LHCN-M2 (cell line): ENCODE measurements around the gene LPP. TPM values are rescaled to one million over a fixed set of nuclear protein-coding genes. Genes with fewer than 3 reads are reported as not detected.
"Not testable (repeated sequence)": the region's sequence is repeated elsewhere in the genome, so short reads cannot be mapped to it uniquely, and the experiment has no call there.

Experiments used
- DNase-seq: peaks from one replicate; pipeline ENCODE4 v3.0.0-alpha.2; 2012; ENCODE audit warnings: low read depth
- total RNA-seq: library from RNA; depleted of rRNA; stranded (reverse); fragments of >200 nt; gene quantifications from 2 replicates; pipeline ENCODE4 v1.2.3, GENCODE V29; 2014

The LPP gene
- total RNA-seq, 1 experiment from 2014 or later: 39.7 TPM

DNA sequence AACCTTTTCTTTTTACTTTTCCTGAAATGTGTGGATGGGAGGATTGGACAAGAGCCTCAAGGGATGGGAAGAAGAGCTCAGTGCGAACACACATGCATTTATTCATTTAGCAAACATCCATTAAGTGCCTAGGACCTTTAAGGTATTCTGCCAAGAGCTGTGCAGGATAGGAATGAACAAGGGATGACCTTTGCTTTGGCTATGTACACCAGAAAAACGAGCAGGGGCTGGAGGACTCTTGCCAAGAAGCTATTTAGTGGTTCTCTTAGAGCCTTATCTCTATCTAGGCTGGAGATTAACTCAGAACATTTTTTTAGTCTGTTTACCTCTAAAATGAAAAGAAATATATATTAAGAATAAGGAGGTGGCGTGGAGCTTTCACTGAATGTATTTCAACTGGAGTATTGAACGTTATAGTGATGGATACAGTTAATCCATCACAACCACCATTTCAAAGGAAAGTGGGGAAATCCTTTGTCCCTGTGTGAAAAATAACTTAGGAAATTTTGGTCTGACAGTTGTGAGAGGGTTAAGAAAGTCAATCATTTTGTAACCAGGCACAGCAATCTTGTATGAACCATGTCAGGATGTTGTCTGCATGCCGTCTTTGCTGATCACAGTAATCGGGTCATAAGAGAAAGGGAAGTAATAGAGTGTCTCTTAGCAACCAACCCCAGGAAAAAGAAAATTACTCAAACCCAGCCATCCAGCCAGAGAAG, 279.0 kb downstream of the LPP start:
- DNase-seq: no peak

DNA sequence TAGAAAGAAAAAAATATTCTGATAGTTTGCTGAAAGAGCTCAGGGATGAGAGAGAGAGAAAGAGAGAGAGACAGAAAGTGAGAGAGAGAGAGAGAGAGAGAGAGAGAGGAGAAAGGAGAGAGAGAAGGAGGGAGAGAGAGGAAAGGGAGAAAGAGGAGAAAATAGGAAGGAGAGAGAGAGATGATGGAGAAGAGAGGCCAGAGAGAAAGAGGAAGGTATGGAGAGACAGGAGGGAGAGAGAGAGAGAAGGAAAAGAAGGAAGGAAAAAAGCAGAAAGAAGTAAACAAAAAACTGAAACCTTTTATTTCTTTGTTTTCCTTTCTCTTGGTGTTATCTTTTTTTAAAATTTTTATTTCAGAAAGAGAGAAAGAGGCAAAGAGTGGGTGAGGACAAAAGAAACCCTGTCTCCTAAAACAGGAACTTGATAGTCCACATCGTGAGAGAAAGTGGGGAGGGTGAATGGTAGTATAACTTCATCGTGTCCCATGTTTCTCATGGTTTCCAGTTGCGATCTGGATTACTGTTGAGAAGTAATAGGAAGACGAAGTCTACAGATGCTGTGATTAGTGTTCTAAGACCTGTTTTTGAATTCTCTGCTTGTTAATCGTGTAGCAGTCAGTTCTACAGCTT, 279.7 kb downstream of the LPP start:
- no peak for DNase-seq

DNA sequence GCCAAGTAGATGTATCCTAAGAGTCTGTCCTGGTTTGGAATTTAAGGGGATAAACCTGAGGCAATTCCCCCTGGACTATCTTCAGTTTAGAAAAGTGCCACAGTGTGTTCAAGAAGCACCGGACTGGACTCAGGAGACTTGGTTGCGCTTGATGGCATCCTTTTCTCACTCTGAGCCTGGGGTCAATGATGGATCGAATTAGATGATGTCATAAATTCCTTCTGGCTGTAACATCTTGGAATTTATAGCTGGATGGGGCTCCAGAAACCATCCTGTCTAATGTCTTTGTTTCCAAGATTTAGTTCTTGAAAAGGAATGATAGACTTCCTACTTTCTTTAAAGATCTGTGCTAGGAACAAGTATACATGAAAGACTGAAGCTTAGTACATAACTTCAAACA, 280.6 kb downstream of the LPP start:
- DNase-seq: no peak

DNA sequence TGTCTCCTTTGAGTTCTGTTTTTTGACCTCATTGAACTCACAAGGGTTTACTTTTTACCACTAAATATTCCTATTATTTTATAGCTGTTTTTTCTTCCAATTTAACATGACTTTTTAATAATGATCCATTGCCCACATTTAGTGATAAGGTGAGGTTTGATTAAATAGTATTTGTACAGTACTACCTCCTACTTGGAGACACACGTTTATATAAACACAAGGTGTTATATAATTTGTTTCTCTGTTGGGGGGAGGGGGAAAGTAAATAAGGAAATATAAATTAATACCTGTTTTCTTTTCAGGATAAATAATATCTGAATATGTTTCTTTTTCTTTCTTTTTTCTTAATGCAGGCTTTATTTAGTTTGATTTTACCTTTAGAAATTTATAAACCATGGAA, 281.3 kb downstream of the LPP start:
- DNase-seq: no peak

DNA sequence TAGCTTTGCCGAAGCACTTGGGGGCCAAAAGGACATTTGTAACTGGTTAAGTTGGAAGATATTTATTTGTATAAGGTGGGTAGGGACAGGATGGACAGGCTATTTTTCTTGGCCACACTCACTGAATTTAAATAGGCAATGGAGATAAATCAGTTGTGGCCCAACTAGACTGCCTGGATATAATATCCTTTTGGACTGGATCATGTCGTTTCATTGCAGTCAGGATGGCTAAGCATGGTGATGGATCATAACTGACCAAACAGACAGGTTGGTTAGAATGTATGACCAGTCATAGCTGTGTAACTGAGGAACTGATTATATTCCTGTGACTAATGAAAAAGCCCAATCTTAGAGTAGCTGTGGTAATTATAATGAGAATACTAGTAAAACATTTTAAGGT, 284.0 kb downstream of the LPP start:
- DNase-seq: no peak

DNA sequence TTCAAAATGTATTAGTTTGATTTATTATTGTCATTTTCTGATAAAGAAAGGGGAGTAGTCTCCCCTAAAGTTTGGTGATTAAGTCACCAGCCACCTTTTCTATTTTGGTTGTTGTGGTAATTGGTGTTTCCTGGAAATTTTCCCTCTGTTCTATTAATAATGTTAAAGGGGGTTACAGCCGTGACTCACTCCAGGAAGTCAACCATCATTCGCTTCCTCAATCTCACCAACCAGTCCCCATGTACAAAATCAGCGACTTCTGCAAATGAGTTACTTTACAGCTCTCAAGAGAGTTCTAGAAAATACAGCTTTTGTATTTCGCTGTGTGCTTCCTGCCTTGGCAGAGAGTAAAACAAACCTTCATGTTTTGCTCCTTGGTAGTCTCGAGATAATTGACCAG, 285.1 kb downstream of the LPP start:
- DNase-seq: no peak

DNA sequence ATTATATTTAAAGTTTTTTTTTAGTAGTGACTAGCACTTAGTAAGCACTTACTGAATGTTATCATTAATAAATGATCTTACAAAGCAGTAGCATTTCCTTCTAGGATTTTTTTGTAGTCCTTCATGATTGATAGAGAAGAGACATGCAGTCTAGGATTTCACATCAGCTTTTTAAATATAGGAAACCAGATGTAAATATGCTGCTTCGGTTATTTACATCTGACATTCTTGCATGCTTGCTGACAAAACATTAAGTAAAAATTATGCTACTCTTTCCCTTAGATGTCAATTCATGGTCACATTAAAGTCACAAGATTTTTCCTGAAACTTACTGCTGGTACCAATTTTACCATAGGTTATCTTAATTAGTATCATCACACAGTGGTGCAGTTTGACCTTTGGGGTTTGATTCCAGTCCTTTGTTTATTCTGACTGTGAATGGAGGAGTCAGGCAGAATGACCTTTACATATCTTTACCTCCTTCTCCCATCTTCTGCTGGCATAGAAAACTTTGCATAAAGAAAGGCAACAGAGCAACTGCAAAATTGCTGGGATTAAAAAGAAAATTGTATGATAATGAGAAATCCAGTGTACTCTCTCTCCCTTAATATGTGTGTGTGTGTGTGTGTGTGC, 286.5 kb downstream of the LPP start:
- no peak for DNase-seq

DNA sequence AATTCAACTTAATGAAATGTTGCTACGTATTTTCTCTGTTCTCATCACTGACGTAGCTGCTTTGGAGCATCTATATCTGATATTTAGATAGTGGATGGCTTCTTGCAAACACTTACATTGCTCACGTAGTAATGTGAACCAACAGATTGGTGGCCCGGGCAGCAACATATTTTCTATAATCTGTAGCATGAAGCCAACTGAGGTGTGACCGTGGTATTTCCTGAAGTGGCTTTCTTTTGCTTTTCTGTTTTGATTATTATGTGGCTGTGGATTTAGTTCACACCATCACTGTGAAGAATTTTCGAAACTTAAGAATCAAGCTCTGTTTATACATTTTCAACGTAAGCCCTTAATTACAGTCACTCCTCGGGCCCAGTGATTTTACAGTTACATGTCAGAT, 288.5 kb downstream of the LPP start:
- no peak for DNase-seq

DNA sequence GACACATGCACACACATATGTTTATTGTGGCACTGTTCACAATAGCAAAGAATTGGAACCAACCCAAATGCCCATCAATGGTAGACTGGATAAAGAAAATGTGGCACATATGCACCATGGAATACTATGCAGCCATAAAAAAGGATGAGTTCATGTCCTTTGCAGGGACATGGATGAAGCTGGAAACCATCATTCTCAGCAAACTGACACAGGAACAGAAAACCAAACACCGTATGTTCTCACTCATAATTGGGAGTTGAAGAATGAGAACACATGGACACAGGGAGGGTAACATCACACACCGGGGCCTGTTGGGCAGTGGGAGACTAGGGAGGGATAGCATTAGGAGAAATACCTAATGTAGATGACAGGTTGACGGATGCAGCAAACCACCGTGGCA, 291.2 kb downstream of the LPP start:
- not testable (repeated sequence) for DNase-seq

DNA sequence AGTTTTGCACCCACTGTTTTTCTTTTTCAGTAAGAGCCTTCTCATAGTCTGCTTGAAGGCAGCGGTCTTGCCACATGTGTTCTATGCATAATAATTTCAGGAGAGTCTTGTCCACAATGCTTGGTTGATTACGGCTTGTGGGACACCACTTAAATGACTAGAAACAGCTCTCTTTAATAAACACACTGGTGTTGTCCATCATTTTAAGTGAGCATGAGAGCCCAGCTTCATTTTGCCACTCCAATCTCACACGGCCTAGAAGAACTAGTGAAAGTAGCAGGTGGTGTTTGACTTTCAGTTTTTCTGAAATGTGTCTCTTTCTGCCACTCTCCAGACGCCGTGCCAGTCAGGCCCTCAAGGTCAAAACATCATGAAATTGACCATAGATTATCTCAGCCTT, 292.1 kb downstream of the LPP start:
- DNase-seq: no peak

DNA sequence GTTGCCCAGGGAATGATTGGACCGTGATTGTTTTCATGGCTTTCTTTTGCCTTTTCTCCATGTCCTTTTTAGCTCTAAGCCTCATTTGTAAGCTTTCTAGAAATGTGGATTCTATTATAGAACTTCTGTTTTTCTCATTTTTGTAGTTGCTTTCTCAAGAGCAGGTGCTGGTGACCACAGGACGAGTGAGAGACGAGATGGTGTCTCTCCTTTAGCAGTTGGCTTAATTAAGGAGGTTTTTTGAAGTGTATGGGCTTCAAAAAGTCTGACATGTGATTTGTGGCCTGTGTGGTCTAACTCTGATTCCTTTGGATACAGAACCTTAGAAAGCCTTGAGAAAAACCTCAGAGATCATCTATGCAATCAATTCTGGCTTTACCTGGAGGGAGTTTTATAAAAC, 292.8 kb downstream of the LPP start:
- DNase-seq: no peak

DNA sequence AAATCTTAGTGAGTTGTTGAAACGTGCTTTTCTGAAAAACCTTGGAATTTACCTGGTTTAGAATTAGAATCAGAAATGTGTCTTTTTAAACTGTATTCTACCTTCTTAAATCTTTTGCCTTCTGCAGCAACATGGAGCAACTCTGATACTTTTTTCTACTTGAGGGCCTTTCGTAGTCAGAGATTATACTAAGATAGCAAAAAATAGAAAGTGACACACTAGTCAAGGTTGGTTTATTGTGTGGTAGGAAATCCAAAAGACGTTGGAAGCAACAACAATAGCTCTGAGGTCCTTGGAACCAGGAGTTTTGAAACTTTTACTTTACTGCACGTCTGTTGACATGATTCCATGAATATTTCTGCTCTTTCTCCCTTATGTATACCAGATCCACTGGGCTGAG, 294.9 kb downstream of the LPP start:
- no peak for DNase-seq

DNA sequence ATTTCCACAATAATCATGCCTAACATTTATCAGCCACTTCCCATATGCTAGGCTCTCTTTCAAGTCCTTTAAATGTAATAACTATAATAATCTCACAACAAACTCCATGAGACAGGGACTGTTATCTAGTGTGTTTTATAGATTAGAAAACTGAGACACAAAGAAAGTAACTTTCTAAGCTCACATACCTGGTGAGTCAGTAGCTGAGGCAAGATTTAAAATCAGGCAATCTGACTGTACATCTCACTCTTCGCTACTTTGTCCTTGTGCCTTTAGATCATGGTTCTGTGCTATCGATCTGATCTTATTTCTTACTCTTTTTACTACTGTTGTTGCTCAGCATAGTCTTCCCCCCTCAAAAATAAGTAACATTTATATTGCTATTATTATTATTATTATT, 295.5 kb downstream of the LPP start:
- no peak for DNase-seq

DNA sequence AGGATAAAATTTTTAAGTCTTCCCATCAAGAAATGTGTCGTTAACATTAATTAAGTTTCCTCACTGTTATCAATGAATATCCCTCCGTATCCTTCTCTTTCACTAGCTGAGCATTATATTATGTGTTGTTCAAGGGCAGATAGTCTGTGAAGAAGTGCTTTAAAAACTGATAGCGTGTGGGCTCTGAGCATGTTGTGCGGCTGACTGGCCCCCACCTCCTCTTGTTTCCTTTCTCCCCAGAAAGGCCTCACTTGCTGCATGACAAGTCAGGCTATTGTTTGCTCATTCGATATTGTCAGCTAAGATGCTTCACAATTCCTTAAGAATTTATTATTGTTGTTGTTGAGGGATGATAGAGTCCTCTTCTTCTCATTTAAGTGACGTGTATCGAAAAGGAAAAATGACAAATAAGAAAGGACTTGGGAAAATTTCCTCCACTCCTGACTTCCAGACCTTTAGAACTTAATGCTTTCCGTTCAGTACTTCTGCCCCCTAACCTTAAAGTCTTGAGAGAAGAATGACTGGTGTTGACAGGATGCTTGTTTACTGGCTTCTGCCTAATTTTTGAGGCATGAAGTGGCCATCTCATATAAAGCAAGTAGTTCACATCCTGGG, 298.3 kb downstream of the LPP start:
- DNase-seq: no peak

DNA sequence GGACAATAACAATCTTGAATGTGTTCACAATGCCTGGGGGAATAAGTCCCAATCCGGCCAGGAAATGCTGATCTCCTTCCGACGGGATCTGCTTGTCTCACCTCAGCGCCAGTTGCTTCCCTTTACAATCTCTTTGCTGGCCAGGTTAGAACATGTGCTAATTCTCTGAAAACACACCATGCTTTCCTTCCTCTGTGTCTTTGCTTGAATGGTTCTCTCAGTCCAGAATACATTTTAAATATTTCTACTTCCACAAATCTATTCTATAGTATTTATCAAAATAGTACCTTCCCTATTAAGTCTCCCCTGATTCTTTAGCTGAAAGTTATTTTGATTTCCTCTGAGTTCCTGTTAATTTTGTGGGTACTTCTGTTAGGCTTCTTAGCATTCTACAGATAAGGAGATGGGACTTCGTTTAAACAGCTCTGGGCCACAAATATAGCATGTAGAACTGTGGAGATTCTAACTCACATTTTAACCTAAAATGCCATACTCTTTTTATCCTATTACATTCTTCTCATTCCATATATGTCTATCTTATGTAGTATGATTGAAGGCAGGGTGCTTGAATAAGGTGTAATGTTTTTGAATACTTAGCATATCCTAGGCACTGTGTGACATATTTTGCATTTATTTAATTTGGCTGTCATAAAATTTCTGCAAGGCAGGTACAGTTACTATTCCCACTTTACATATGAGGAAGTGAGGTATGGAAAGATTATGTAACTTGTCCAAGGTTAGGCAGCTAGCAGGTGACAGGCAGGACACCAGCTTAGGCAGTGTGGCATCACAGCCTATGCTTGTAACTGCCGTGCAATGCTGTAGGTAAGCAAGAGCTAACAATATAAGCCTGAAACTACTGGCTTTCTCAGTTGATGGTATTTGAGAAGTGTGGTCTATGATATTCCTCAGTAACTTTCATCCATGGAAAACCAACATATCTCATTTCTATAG, 299.8 kb downstream of the LPP start:
- no peak for DNase-seq

DNA sequence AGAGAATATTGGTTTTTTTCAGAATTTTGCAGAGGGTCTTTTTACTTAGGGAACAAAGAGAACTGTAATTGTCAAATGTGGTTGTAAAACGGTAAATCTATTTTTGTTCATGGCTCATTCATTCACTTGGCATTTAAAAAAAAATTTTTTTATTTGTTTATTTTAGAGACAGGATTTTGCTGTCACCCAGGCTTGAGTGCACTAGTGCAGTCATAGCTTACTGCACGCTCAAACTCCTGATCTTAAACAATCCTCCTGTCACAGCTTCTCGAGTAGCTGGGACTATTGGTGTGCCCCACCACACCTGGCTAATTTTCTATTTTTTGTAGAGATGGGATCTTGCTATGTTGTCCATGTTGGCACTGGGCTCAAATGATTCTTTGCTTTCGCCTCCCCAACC, 301.8 kb downstream of the LPP start:
- no peak for DNase-seq

DNA sequence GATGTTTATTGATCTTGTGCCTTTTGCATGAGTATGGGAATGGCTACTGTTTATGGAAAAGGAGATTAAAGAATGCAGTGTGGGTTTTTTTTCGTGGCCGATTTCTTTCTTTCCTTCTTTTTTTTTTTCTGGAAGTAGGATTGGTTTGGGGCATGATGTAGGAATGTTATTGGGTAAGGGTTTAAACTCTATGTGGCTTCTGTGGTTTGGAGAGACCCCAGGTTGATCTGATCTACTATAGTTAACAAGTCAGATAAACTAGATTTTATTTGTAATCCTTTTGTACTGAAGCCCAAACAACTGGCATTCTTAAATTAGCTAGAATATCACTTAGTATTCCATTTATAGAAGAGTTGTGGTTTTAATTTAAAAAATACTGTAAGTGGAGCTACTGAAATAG, 304.8 kb downstream of the LPP start:
- DNase-seq: peak; percentile 36

DNA sequence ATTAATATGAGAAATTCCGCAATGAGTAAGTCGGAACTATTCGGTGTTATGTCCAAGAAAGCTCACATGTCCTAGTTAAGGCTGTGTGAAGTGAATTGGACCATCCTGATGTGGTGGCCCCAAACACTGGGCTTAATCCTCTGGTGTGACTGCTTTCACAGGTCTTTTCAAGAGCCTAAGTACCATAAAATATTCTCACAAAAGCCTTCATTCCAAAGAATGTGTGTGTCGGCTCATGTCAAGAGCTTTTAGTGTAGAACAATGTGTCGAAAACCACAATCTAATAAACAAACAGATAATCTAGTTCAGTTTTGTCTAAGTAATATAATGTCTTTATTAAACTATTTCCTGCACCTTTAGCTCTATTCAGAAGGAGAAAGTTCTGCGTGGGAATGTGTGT, 311.4 kb downstream of the LPP start:
- DNase-seq: peak; percentile 29

DNA sequence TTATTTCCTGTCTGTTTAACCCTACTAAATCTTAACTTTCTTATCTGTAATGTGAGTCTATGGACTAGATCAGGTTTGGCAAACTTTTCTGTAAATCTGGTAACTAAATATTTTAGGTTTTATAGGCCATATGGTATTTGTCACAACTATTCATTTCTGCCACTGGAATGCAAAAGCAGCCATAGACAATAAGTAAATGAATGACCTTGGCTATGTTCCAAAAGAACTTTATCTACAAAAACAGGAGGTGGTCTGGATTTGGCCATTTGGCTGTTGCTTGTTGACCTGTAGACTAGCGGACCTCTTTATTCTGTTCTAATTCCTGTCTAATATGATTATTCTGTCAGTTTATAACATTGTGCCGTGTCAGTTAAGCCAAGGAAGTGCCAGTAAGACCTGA, 314.2 kb downstream of the LPP start:
- no peak for DNase-seq

DNA sequence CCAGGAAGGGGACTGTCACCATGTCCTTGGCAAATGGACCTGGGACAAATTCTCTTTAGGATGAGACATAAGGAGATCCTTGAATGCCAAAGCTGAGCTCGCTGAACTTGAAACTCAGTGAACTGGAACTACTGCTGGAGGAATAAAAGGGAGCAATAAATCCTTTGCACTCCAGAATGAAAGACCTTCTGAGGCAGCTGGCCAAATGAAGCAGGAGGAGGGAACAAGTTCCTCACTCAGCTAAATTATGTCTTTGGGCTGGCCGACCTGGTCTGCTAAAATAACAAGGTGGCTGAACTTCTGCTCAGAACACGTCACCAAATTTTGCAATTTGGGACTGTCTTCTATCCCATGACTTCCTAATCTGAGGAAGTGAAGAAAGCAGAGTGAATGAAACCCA, 314.7 kb downstream of the LPP start:
- no peak for DNase-seq

DNA sequence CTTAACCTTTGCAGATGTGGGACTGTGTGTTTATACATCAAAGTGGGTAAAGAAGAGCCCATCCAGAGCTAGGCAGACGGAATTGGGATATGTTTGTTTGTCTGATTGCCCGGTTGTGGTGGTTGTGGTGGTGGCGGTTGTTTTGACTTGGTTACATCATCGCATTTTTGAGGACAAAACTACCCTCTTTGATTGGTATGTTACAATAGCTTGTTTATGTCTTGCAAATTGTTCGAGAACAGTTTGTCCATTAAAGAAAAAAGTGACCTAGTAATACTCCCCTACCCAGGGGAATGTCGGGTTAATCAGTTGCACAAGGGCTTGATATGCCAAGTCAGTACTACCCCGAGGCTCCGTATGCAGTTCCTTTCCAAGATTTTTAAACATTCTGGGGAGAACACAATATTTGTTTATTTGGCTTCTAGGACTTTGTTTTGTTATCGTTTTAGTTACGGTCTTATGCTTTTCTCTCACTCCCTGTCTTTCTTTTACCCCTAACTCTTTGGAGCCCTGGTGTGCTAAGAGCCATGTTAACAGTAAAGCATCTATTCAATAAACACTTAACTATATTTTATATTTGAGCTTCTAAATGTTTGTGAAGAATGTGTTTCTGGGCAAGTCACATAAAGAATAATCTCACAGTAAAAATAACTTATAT, 315.4 kb downstream of the LPP start:
- peak; percentile 77 for DNase-seq
